CD4-positive, alpha-beta T cell (primary cell): ENCODE data around the gene STK32C. TPM values are rescaled to one million over a fixed set of nuclear protein-coding genes. Genes with fewer than 3 reads are reported as not detected.

Source experiments
- ATAC-seq: fragments of 200-7000 bp; cut with Tn5 transposase; one replicate; pipeline ENCODE4 v1.10.0; 2022; ENCODE audit warnings: mild to moderate bottlenecking; ENCODE audit not compliant: poor library complexity
- CTCF ChIA-PET: fragments of 350-600 bp; sonication (Branson Sonifier 250); formaldehyde crosslinking; loops from one replicate; lab custom pipeline; 2021; ENCODE audit warnings: antibody characterized with exemption, inconsistent platforms; lab: Charles Lee
- POLR2A ChIA-PET: fragments of 350-600 bp; sonication (Branson Sonifier 250); formaldehyde crosslinking; loops from one replicate; lab custom pipeline; 2021; ENCODE audit warnings: antibody characterized with exemption, inconsistent platforms; lab: Charles Lee
- DNase-seq, 14 experiments: peaks; one replicate each; pipeline ENCODE4 v3.0.0-alpha.2; 2013 to 2020; ENCODE audit warnings: mixed read lengths in 2 of 14
- H3K27ac ChIP-seq, 2 donors: one replicate each; pipeline versions ENCODE4 v1.5.1 to v1.7.0; 2013; ENCODE audit warnings: low read length in 2 of 2, low read depth in 1 of 2, mild to moderate bottlenecking in 1 of 2
- H3K27me3 ChIP-seq, 2 experiments: 1 replicate in 1 of 2; 2 replicates in 1 of 2; pipeline versions ENCODE4 v1.6.1 to v1.7.0; 2013; ENCODE audit warnings: low read length in 2 of 2, control low read depth in 1 of 2, mild to moderate bottlenecking in 1 of 2, moderate library complexity in 1 of 2; ENCODE audit not compliant: insufficient read depth in 2 of 2, control insufficient read depth in 1 of 2
- H3K36me3 ChIP-seq: one replicate; pipeline ENCODE4 v1.6.1; 2013; ENCODE audit warnings: low read length, control low read depth; ENCODE audit not compliant: insufficient read depth
- H3K4me1 ChIP-seq: one replicate; pipeline ENCODE4 v1.6.1; 2013; ENCODE audit warnings: low read length, control low read depth; ENCODE audit not compliant: insufficient read depth
- H3K4me3 ChIP-seq: one replicate; pipeline ENCODE4 v1.5.1; 2013; ENCODE audit warnings: mild to moderate bottlenecking, low read length, moderate library complexity
- H3K9me3 ChIP-seq, 2 experiments: 1 replicate in 1 of 2; 2 replicates in 1 of 2; pipeline versions ENCODE4 v1.6.1 to v1.7.0; 2013; ENCODE audit warnings: low read length in 2 of 2, mild to moderate bottlenecking in 2 of 2, control low read depth in 1 of 2, moderate library complexity in 1 of 2; ENCODE audit not compliant: control insufficient read depth in 1 of 2, insufficient read depth in 1 of 2
- H3K27ac Mint-ChIP-seq: one replicate; pipeline ENCODE4 v1.8.0; 2020; ENCODE audit warnings: mixed read lengths
- H3K27me3 Mint-ChIP-seq: one replicate; pipeline ENCODE4 v1.8.0; 2021; ENCODE audit warnings: mixed read lengths
- H3K36me3 Mint-ChIP-seq: one replicate; pipeline ENCODE4 v1.8.0; 2021; ENCODE audit warnings: low read depth, mixed read lengths
- H3K4me1 Mint-ChIP-seq: one replicate; pipeline ENCODE4 v1.8.0; 2021; ENCODE audit warnings: low read depth, mixed read lengths
- H3K4me3 Mint-ChIP-seq: one replicate; pipeline ENCODE4 v1.8.0; 2020; ENCODE audit warnings: mild to moderate bottlenecking, mixed read lengths
- H3K9me3 Mint-ChIP-seq: one replicate; pipeline ENCODE4 v1.8.0; 2020; ENCODE audit warnings: mixed read lengths
- intact Hi-C, 2 experiments: fragments of 100-400 bp; cut with DNase I in 1 of 2; cut with micrococcal nuclease in 1 of 2; formaldehyde crosslinking; loops; one replicate each; pipeline versions ENCODE4 v1.15.1 to v1.9.0; 2023 to 2025; cut with DNase I, micrococcal nuclease
- total RNA-seq, 174 experiments: library from RNA in 2 of 174; stranded (reverse) in 2 of 174; gene quantifications; one replicate each; pipeline ENCODE4 v1.2.3 and lab custom pipeline; 2021 to 2026
- TF ChIP-seq, protein P1 (sequence below): fragments of 200-600 bp; IDR thresholded peaks from one replicate; pipeline ENCODE4 v1.8.0; 2022; ENCODE audit warnings: antibody characterized with exemption, mild to moderate bottlenecking

The STK32C gene
- total RNA-seq, 2 experiments from 2014 or later = 4.9 to 5.2 TPM

DNA sequence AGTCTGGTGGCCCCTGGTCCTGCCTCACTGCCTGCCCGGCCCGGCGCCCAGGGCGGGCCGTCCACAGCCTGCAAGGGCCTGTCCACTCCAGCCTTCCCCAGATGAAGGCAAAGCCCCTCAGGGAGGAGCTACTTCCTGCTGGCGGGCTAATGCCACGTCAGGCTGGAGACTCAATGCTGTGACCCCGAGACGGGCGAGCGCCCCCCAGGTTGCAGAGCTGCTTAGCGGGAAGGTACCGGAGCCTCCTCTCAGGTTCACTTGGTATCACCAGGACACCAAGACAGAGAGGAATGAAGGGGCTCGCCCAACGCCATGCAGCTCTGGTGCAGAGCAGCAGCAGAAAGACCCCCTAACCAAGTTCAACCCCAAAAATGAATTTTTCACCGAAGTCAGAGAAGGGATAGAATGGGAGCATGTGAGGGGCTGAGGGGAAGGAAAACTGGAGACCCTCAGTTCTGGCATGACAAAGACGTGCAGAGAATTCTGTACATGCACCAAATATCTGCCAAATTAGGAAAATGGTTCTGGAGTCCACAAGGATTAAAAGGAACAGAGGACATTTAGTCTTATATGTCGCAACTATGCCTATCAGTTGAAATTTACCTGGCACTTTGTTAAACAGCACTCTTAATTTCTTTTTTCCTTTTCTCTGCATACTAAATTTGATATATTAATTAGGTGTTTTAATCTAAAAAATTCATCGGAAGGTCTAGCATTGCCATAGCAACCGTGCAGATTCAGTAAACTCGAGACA lies 2.8 kb downstream of the STK32C start:
- Mint-ChIP-seq H3K4me3 (peak overlapping the region; percentile 93), H3K9me3 (no peaks in the 10 kb centered on the region), H3K27ac (no peak overlapping the region), H3K4me1 (peaks cover 13% of the 10 kb centered on the region), H3K27me3 (no peaks in the 10 kb centered on the region), H3K36me3 (no peaks in the 10 kb centered on the region)
- intact Hi-C loops = loop anchor here (5.0 to 10.0 kb wide), 5 partner anchors 82 to 1072 kb away; partner anchors contain the start of genes DPYSL4 (in 1 of the 2), INPP5A (in 1 of the 2) and PAOX (in 1 of the 2)
- H3K4me3 ChIP-seq = no peak overlapping the region
- ChIA-PET POLR2A (no interaction called here), CTCF (no interaction called here)
- no peak for ATAC-seq
- no peak overlapping the region for H3K27ac ChIP-seq
- no peaks in the 10 kb centered on the region for H3K27me3 ChIP-seq
- H3K36me3 ChIP-seq = no peaks in the 10 kb centered on the region
- peaks cover 16% of the 10 kb centered on the region for H3K4me1 ChIP-seq
- no peaks in the 10 kb centered on the region for H3K9me3 ChIP-seq
- peak in 1 of 14 experiments; percentile 22 for DNase-seq
- TF ChIP-seq, protein P1, sequence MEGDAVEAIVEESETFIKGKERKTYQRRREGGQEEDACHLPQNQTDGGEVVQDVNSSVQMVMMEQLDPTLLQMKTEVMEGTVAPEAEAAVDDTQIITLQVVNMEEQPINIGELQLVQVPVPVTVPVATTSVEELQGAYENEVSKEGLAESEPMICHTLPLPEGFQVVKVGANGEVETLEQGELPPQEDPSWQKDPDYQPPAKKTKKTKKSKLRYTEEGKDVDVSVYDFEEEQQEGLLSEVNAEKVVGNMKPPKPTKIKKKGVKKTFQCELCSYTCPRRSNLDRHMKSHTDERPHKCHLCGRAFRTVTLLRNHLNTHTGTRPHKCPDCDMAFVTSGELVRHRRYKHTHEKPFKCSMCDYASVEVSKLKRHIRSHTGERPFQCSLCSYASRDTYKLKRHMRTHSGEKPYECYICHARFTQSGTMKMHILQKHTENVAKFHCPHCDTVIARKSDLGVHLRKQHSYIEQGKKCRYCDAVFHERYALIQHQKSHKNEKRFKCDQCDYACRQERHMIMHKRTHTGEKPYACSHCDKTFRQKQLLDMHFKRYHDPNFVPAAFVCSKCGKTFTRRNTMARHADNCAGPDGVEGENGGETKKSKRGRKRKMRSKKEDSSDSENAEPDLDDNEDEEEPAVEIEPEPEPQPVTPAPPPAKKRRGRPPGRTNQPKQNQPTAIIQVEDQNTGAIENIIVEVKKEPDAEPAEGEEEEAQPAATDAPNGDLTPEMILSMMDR = no peak

DNA sequence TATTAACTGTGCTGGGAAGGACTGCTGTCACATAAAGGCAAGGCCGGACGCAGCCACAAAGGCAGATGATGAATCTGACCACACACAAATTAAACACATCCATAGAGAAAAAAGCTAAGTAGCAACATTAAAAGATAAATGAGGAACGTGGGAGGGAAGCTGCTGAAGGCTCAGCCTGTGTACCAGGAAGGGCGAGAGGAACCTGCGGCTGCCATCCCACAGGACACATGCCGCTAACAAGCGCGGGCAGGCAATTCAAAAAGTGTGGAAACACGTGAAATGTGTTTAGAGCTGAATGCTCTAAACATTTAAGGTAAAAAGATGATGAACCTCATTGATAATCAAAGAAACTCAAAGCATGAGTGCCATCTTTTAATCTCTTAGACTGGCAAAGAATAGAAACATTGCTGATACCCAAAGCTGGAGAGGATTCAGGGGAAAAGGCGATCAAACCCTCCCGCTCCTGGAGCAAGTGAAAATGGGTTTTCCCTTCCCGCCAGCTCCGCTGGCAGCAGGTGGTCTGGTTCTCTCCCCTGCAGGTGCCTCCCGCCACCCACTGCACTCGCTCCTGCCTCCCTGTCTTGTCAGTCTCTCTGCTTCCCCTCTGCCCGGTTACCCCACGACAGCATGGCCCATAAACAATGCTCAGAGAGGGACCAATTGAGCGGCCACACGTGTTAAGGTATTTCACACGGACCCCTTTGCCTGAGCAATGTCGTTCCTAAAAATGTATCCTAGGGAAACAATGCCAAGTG lies 4.2 kb downstream of the STK32C start:
- ChIA-PET CTCF (no interaction called here), POLR2A (no interaction called here)
- H3K36me3 ChIP-seq = no peaks in the 10 kb centered on the region
- no peak for ATAC-seq
- no peaks in the 10 kb centered on the region for H3K9me3 Mint-ChIP-seq
- no peaks in the 10 kb centered on the region for H3K36me3 Mint-ChIP-seq
- peaks cover 11% of the 10 kb centered on the region for H3K4me1 ChIP-seq
- H3K4me1 Mint-ChIP-seq = peaks cover 13% of the 10 kb centered on the region
- no peaks in the 10 kb centered on the region for H3K27me3 ChIP-seq
- no peak overlapping the region for H3K4me3 ChIP-seq
- H3K4me3 Mint-ChIP-seq = peak overlapping the region; percentile 51
- intact Hi-C loops = loop anchor here in 1 of 2 experiments (1.0 to 10.0 kb wide), 2 partner anchors 70 to 961 kb away; no protein-coding TSS in a partner anchor
- TF ChIP-seq, protein P1 = no peak
- DNase-seq = no peak
- no peaks in the 10 kb centered on the region for H3K9me3 ChIP-seq
- H3K27me3 Mint-ChIP-seq = no peaks in the 10 kb centered on the region
- no peak overlapping the region for H3K27ac Mint-ChIP-seq
- no peak overlapping the region for H3K27ac ChIP-seq

DNA sequence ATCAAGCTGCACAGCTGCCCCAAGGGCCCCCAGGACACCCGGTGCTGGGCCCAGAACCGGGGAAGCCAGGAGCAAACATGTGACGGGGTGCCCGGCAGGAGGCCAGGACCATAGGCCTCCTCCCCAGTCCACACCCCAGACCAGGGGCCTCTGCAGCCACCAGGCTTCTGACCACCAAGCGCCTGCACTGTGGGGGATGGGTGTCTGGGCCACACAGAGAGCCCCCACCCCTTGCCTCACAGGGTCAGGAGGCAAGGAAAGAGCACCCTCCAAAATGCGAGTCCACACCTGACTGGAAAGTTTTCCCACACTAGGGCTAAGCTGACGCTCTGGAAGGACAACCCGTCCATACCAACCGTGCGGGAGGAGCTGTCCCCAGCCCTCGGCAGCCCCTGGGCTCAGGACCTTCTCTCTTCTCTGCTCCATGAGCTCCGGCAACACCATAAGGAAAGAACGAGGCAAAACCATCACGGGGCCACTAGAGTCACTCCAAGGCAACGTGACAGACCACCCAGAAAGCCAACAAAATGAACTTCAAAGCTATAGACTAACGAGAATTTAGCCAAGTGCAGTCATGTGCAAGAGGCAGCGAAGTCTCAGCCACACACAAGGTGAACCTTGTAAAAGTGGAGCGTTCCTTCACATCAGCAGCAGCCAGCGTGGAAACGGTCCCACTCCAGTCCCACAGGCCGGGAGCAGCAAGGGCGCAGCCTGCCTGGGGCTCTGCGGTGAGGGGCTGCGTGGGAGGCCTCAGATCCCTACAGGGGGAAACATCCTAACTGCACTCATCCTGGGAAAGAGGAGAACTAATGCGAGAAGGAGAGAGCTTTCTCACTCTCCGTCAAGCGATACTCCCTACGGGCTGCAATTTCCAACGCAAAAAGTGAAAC lies 5.1 kb downstream of the STK32C start:
- ATAC-seq (no peak), DNase-seq (no peak)
- Mint-ChIP-seq H3K9me3 (no peaks in the 10 kb centered on the region), H3K4me3 (no peak overlapping the region), H3K27ac (no peak overlapping the region), H3K27me3 (no peaks in the 10 kb centered on the region), H3K4me1 (peaks cover 17% of the 10 kb centered on the region), H3K36me3 (no peaks in the 10 kb centered on the region)
- H3K27me3 ChIP-seq = no peaks in the 10 kb centered on the region
- TF ChIP-seq, protein P1 = no peak
- H3K9me3 ChIP-seq = no peaks in the 10 kb centered on the region
- no peak overlapping the region for H3K4me3 ChIP-seq
- ChIA-PET CTCF (no interaction called here), POLR2A (no interaction called here)
- intact Hi-C loops = loop anchor here in 1 of 2 experiments (1.0 to 10.0 kb wide), 2 partner anchors 69 to 962 kb away; no protein-coding TSS in a partner anchor
- no peak overlapping the region for H3K27ac ChIP-seq
- H3K36me3 ChIP-seq = no peaks in the 10 kb centered on the region
- peaks cover 14% of the 10 kb centered on the region for H3K4me1 ChIP-seq
